ENCODE results near the gene EDIL3.

The EDIL3 gene

GRCh38 chr5:84273517-84273883 lies 111.2 kb downstream of the EDIL3 start:
- no peak for DNase-seq
- H3K4me1 Mint-ChIP-seq = no peaks in the 10 kb centered on the region
- H3K9me3 Mint-ChIP-seq = no peaks in the 10 kb centered on the region
- H3K27me3 Mint-ChIP-seq = no peaks in the 10 kb centered on the region
- no peak for ATAC-seq
- H3K36me3 Mint-ChIP-seq (ENCODE audit: low read depth) = no peaks in the 10 kb centered on the region
- no peak overlapping the region for H3K4me3 Mint-ChIP-seq
- no peak overlapping the region for H3K27ac Mint-ChIP-seq

- DNase-seq = no peak
- no peaks in the 10 kb centered on the region for H3K9me3 Mint-ChIP-seq
- H3K4me1 Mint-ChIP-seq = no peaks in the 10 kb centered on the region
- no peaks in the 10 kb centered on the region for H3K27me3 Mint-ChIP-seq
- no peak overlapping the region for H3K4me3 Mint-ChIP-seq
- no peaks in the 10 kb centered on the region for H3K36me3 Mint-ChIP-seq (ENCODE audit: low read depth)
- no peak overlapping the region for H3K27ac Mint-ChIP-seq
- no peak for ATAC-seq
Observed at GRCh38 chr5:84272771-84273516, 111.7 kb downstream of the EDIL3 start.

- no peak for ATAC-seq
- Mint-ChIP-seq H3K36me3 (ENCODE audit: low read depth) (no peaks in the 10 kb centered on the region), H3K9me3 (no peaks in the 10 kb centered on the region), H3K27ac (no peak overlapping the region), H3K27me3 (no peaks in the 10 kb centered on the region), H3K4me1 (no peaks in the 10 kb centered on the region), H3K4me3 (no peak overlapping the region)
- DNase-seq = no peak
Observed at GRCh38 chr5:84265739-84266550, 118.7 kb downstream of the EDIL3 start.

GRCh38 chr5:84265130-84265529 lies 119.5 kb downstream of the EDIL3 start:
- Mint-ChIP-seq H3K36me3 (ENCODE audit: low read depth) (no peaks in the 10 kb centered on the region), H3K27me3 (no peaks in the 10 kb centered on the region), H3K27ac (no peak overlapping the region), H3K4me1 (no peaks in the 10 kb centered on the region), H3K9me3 (no peaks in the 10 kb centered on the region), H3K4me3 (no peak overlapping the region)
- DNase-seq = no peak
- ATAC-seq = no peak

GRCh38 chr5:84260939-84261338 lies 123.7 kb downstream of the EDIL3 start:
- DNase-seq (no peak), ATAC-seq (no peak)
- H3K36me3 Mint-ChIP-seq (ENCODE audit: low read depth) = no peaks in the 10 kb centered on the region
- H3K27me3 Mint-ChIP-seq = no peaks in the 10 kb centered on the region
- no peak overlapping the region for H3K4me3 Mint-ChIP-seq
- no peaks in the 10 kb centered on the region for H3K9me3 Mint-ChIP-seq
- H3K4me1 Mint-ChIP-seq = no peaks in the 10 kb centered on the region
- H3K27ac Mint-ChIP-seq = no peak overlapping the region

GRCh38 chr5:84260140-84260539 lies 124.5 kb downstream of the EDIL3 start:
- Mint-ChIP-seq H3K4me3 (no peak overlapping the region), H3K9me3 (no peaks in the 10 kb centered on the region), H3K27ac (no peak overlapping the region), H3K27me3 (no peaks in the 10 kb centered on the region), H3K36me3 (ENCODE audit: low read depth) (no peaks in the 10 kb centered on the region), H3K4me1 (no peaks in the 10 kb centered on the region)
- DNase-seq (no peak), ATAC-seq (no peak)

- no peaks in the 10 kb centered on the region for H3K4me1 Mint-ChIP-seq
- no peak for DNase-seq
- no peak for ATAC-seq
Observed at GRCh38 chr5:84259283-84260045, 125.2 kb downstream of the EDIL3 start.

GRCh38 chr5:84257061-84257460 lies 127.6 kb downstream of the EDIL3 start:
- DNase-seq = no peak
- no peak for ATAC-seq
- Mint-ChIP-seq H3K27ac (no peak overlapping the region), H3K4me1 (no peaks in the 10 kb centered on the region), H3K4me3 (no peak overlapping the region), H3K9me3 (peaks cover 5% of the 10 kb centered on the region), H3K27me3 (no peaks in the 10 kb centered on the region), H3K36me3 (ENCODE audit: low read depth) (no peaks in the 10 kb centered on the region)

More at GRCh38 chr5:84259283-84260045, 125.2 kb downstream of the EDIL3 start:
- Mint-ChIP-seq H3K27me3 (no peaks in the 10 kb centered on the region), H3K4me3 (no peak overlapping the region), H3K9me3 (peaks cover 4% of the 10 kb centered on the region), H3K27ac (no peak overlapping the region), H3K36me3 (ENCODE audit: low read depth) (no peaks in the 10 kb centered on the region)

GRCh38 chr5:84255315-84255714 lies 129.4 kb downstream of the EDIL3 start:
- DNase-seq = no peak
- H3K27me3 Mint-ChIP-seq = no peaks in the 10 kb centered on the region
- no peaks in the 10 kb centered on the region for H3K36me3 Mint-ChIP-seq (ENCODE audit: low read depth)
- ATAC-seq = no peak
- no peak overlapping the region for H3K27ac Mint-ChIP-seq
- H3K9me3 Mint-ChIP-seq = peaks cover 5% of the 10 kb centered on the region
- H3K4me1 Mint-ChIP-seq = no peaks in the 10 kb centered on the region
- no peak overlapping the region for H3K4me3 Mint-ChIP-seq

- ATAC-seq = no peak
- no peaks in the 10 kb centered on the region for H3K4me1 Mint-ChIP-seq
- H3K9me3 Mint-ChIP-seq = peaks cover 5% of the 10 kb centered on the region
- no peak overlapping the region for H3K4me3 Mint-ChIP-seq
- no peak overlapping the region for H3K27ac Mint-ChIP-seq
- H3K27me3 Mint-ChIP-seq = no peaks in the 10 kb centered on the region
- DNase-seq = no peak
- H3K36me3 Mint-ChIP-seq (ENCODE audit: low read depth) = no peaks in the 10 kb centered on the region
Observed at GRCh38 chr5:84253946-84254345, 130.7 kb downstream of the EDIL3 start.

GRCh38 chr5:84251503-84251902 lies 133.2 kb downstream of the EDIL3 start:
- H3K27ac Mint-ChIP-seq = no peak overlapping the region
- ATAC-seq (no peak), DNase-seq (no peak)
- H3K9me3 Mint-ChIP-seq = peaks cover 5% of the 10 kb centered on the region
- H3K4me3 Mint-ChIP-seq = no peak overlapping the region
- no peaks in the 10 kb centered on the region for H3K4me1 Mint-ChIP-seq
- no peaks in the 10 kb centered on the region for H3K27me3 Mint-ChIP-seq
- H3K36me3 Mint-ChIP-seq (ENCODE audit: low read depth) = no peaks in the 10 kb centered on the region

GRCh38 chr5:84249918-84250630 lies 134.6 kb downstream of the EDIL3 start:
- ATAC-seq (no peak), DNase-seq (no peak)
- Mint-ChIP-seq H3K36me3 (ENCODE audit: low read depth) (no peaks in the 10 kb centered on the region), H3K4me1 (no peaks in the 10 kb centered on the region), H3K4me3 (no peak overlapping the region), H3K9me3 (peaks cover 5% of the 10 kb centered on the region), H3K27ac (no peak overlapping the region), H3K27me3 (no peaks in the 10 kb centered on the region)

- Mint-ChIP-seq H3K36me3 (ENCODE audit: low read depth) (no peaks in the 10 kb centered on the region), H3K4me3 (no peak overlapping the region), H3K4me1 (no peaks in the 10 kb centered on the region), H3K9me3 (no peaks in the 10 kb centered on the region), H3K27ac (no peak overlapping the region), H3K27me3 (no peaks in the 10 kb centered on the region)
- DNase-seq (no peak), ATAC-seq (no peak)
Observed at GRCh38 chr5:84248013-84248412, 136.7 kb downstream of the EDIL3 start.

- H3K27me3 Mint-ChIP-seq = no peaks in the 10 kb centered on the region
- H3K36me3 Mint-ChIP-seq (ENCODE audit: low read depth) = no peaks in the 10 kb centered on the region
- no peak for ATAC-seq
- H3K27ac Mint-ChIP-seq = no peak overlapping the region
- H3K9me3 Mint-ChIP-seq = no peaks in the 10 kb centered on the region
- no peaks in the 10 kb centered on the region for H3K4me1 Mint-ChIP-seq
- no peak overlapping the region for H3K4me3 Mint-ChIP-seq
- no peak for DNase-seq
Observed at GRCh38 chr5:84242286-84242685, 142.4 kb downstream of the EDIL3 start.

All from activated naive CD8-positive, alpha-beta T cell treated with anti-CD3 and anti-CD28 coated beads, Interleukin-2, amount 50 U/mL, for 24 hours (primary cell).